Activated gamma-delta T cell treated with Interleukin-2 at 50 U/mL for 16 hours (primary cell): ENCODE results near the gene RAD21L1.
"Not testable (repeated sequence)": the region's sequence is repeated elsewhere in the genome, so short reads cannot be mapped to it uniquely, and the experiment has no call there.

Experiments
- DNase-seq: peaks from one replicate; pipeline ENCODE4 v3.0.0-alpha.2; 2020

Gene RAD21L1

GRCh38 chr20:1202762-1203504 is 22.9 kb upstream of the RAD21L1 start, which contains the start of gene C20orf202:
C20orf202 (plus strand) TSS chr20:1203454; CDS start chr20:1203586, 132 bp downstream.
- no peak for DNase-seq

- DNase-seq, result no peak
Measured at GRCh38 chr20:1203630-1204029, 22.2 kb upstream of the RAD21L1 start.

- no peak for DNase-seq
Measured at GRCh38 chr20:1204113-1204512, 21.7 kb upstream of the RAD21L1 start.

GRCh38 chr20:1204576-1204975 is 21.3 kb upstream of the RAD21L1 start:
- no peak for DNase-seq

GRCh38 chr20:1205802-1206201 is 20.0 kb upstream of the RAD21L1 start:
- no peak for DNase-seq

- DNase-seq, result no peak
Measured at GRCh38 chr20:1206366-1207148, 19.3 kb upstream of the RAD21L1 start.

- no peak for DNase-seq
Measured at GRCh38 chr20:1207293-1207878, 18.5 kb upstream of the RAD21L1 start.

- DNase-seq, result no peak
Measured at GRCh38 chr20:1209447-1210387, 16.1 kb upstream of the RAD21L1 start.

GRCh38 chr20:1210501-1210900 is 15.3 kb upstream of the RAD21L1 start:
- DNase-seq, result no peak

- no peak for DNase-seq
Measured at GRCh38 chr20:1212023-1212422, 13.8 kb upstream of the RAD21L1 start.

- peak; percentile 59 for DNase-seq
Measured at GRCh38 chr20:1212607-1213396, 13.0 kb upstream of the RAD21L1 start.

GRCh38 chr20:1214838-1215261 is 11.0 kb upstream of the RAD21L1 start:
- DNase-seq, result no peak

GRCh38 chr20:1215386-1216170 is 10.3 kb upstream of the RAD21L1 start:
- DNase-seq, result no peak

GRCh38 chr20:1216527-1217427 is 9.1 kb upstream of the RAD21L1 start:
- not testable (repeated sequence) for DNase-seq

GRCh38 chr20:1222750-1223149 is 3.1 kb upstream of the RAD21L1 start:
- not testable (repeated sequence) for DNase-seq

GRCh38 chr20:1224205-1224890 is 1.5 kb upstream of the RAD21L1 start:
- DNase-seq, result no peak

- DNase-seq, result no peak
Measured at GRCh38 chr20:1225263-1225782, 521 bp upstream of the RAD21L1 start.

- DNase-seq, result no peak
Measured at GRCh38 chr20:1229541-1229940, 3.7 kb downstream of the RAD21L1 start.
